HEK293 (cell line): ENCODE results near the gene FICD.

Source experiments
- CTCF ChIP-seq: fragments of 450-650 bp; formaldehyde crosslinking; IDR thresholded peaks from 2 replicates; pipeline ENCODE4 v1.5.1; 2016; ENCODE audit warnings: missing biosample characterization, missing genetic modification characterization
- PBX3 ChIP-seq: sonication (generic); formaldehyde crosslinking; IDR thresholded peaks from 2 replicates; pipeline ENCODE4 v1.8.1; 2022; ENCODE audit warnings: mild to moderate bottlenecking, moderate library complexity, missing genetic modification reagents
- REST ChIP-seq: fragments of 450-650 bp; formaldehyde crosslinking; IDR thresholded peaks from 2 replicates; pipeline ENCODE4 v1.5.1; 2016; ENCODE audit warnings: missing biosample characterization, missing genetic modification characterization
- ZBTB1 ChIP-seq: fragments of 450-650 bp; formaldehyde crosslinking; IDR thresholded peaks from 2 replicates; pipeline ENCODE4 v1.5.1; 2016; ENCODE audit warnings: missing biosample characterization, missing genetic modification characterization
- ZBTB49 ChIP-seq: fragments of 450-650 bp; formaldehyde crosslinking; IDR thresholded peaks from 2 replicates; pipeline ENCODE4 v1.5.1; 2016; ENCODE audit warnings: missing biosample characterization, missing genetic modification characterization, low read depth
- ZFP37 ChIP-seq: fragments of 450-650 bp; formaldehyde crosslinking; IDR thresholded peaks from 2 replicates; pipeline ENCODE4 v1.5.1; 2016; ENCODE audit warnings: missing biosample characterization, missing genetic modification characterization
- ZNF16 ChIP-seq: fragments of 450-650 bp; formaldehyde crosslinking; IDR thresholded peaks from 2 replicates; pipeline ENCODE4 v1.5.1; 2016; ENCODE audit warnings: low read depth, missing biosample characterization, missing genetic modification characterization
- ZNF18 ChIP-seq: fragments of 450-650 bp; formaldehyde crosslinking; IDR thresholded peaks from 2 replicates; pipeline ENCODE4 v1.5.1; 2016; ENCODE audit warnings: missing biosample characterization, missing genetic modification characterization
- ZNF623 ChIP-seq: fragments of 450-650 bp; formaldehyde crosslinking; IDR thresholded peaks from 2 replicates; pipeline ENCODE4 v1.5.1; 2016; ENCODE audit warnings: missing biosample characterization, missing genetic modification characterization
- ZNF670 ChIP-seq: fragments of 450-650 bp; formaldehyde crosslinking; IDR thresholded peaks from 2 replicates; pipeline ENCODE4 v1.5.1; 2016; ENCODE audit warnings: missing biosample characterization, missing genetic modification characterization, low read depth
- ZNF785 ChIP-seq: fragments of 450-650 bp; formaldehyde crosslinking; IDR thresholded peaks from 2 replicates; pipeline ENCODE4 v1.5.1; 2016; ENCODE audit warnings: missing biosample characterization, missing genetic modification characterization
- ZNF843 ChIP-seq: fragments of 450-650 bp; formaldehyde crosslinking; IDR thresholded peaks from 2 replicates; pipeline ENCODE4 v1.5.1; 2016; ENCODE audit warnings: missing biosample characterization, missing genetic modification characterization

GRCh38 chr12:108538616-108539195, 23.6 kb downstream of the FICD start:
- TF ChIP-seq ZFP37 (tag by site-specific recombination): no peak
- TF ChIP-seq ZNF623 (tag by site-specific recombination): no peak
- no peak for TF ChIP-seq ZNF843 (tag by site-specific recombination)
- TF ChIP-seq ZBTB1 (tag by site-specific recombination): no peak
- TF ChIP-seq ZNF785 (tag by site-specific recombination): no peak
- TF ChIP-seq PBX3 (CRISPR knock-in tag): no peak
- no peak for TF ChIP-seq ZBTB49
- TF ChIP-seq ZNF16 (tag by site-specific recombination): no peak
- TF ChIP-seq REST (tag by site-specific recombination): no peak
- TF ChIP-seq CTCF (tag by site-specific recombination): no peak
- TF ChIP-seq ZNF18 (tag by site-specific recombination): no peak
- TF ChIP-seq ZNF670 (tag by site-specific recombination): no peak
